K562 (cell line): Measurements from ENCODE around the gene HIRIP3. TPM values are rescaled to one million over a fixed set of nuclear protein-coding genes. Genes with fewer than 3 reads are reported as not detected.

Experiments
- CXXC5 ChIP-seq: fragments of 250-450 bp; sonication (Bioruptor Pico); IDR thresholded peaks from 2 replicates; pipeline ENCODE4 v1.8.0; 2022; ENCODE audit warnings: inconsistent platforms, mild to moderate bottlenecking, moderate library complexity
- EHMT2 ChIP-seq: fragments of 450-650 bp; IDR thresholded peaks from 2 replicates; pipeline ENCODE4 v1.6.1; 2018; ENCODE audit warnings: antibody characterized with exemption
- KLF13 ChIP-seq: fragments of 450-650 bp; IDR thresholded peaks from 2 replicates; pipeline ENCODE4 v1.6.1; 2016; ENCODE audit warnings: missing genetic modification characterization, low read depth, mild to moderate bottlenecking, missing compliant biosample characterization, moderate library complexity, borderline replicate concordance
- NEUROD1 ChIP-seq: fragments of 150-350 bp; IDR thresholded peaks from 2 replicates; pipeline ENCODE4 v1.6.1; 2014; ENCODE audit warnings: borderline replicate concordance, low read length, low read depth; ENCODE audit not compliant: partially characterized antibody
- NR2C2 ChIP-seq, 2 experiments: fragments of 200-800 bp in 1 of 2; sonication (Bioruptor generic) in 1 of 2; sonication (generic) in 1 of 2; formaldehyde crosslinking in 1 of 2; IDR thresholded peaks; 2 replicates each; pipeline versions ENCODE4 v1.6.1 to v1.8.0; 2016 to 2022; ENCODE audit warnings: mild to moderate bottlenecking in 1 of 2, missing compliant biosample characterization in 1 of 2, missing genetic modification characterization in 1 of 2, missing genetic modification reagents in 1 of 2
- SMAD3 ChIP-seq: fragments of 450-650 bp; formaldehyde crosslinking; conservative IDR thresholded peaks from 2 replicates; pipeline ENCODE4 v1.4.0; 2020; ENCODE audit warnings: mild to moderate bottlenecking
- TOE1 ChIP-seq, 2 experiments: fragments of 450-650 bp in 1 of 2; sonication (generic) in 1 of 2; formaldehyde crosslinking in 1 of 2; IDR thresholded peaks; 2 replicates each; pipeline versions ENCODE4 v1.7.1 to v1.8.0; 2016 to 2022; ENCODE audit warnings: borderline replicate concordance in 2 of 2, mild to moderate bottlenecking in 2 of 2, antibody characterized with exemption in 1 of 2, inconsistent platforms in 1 of 2, low read depth in 1 of 2, missing genetic modification reagents in 1 of 2, moderate library complexity in 1 of 2
- polyA plus RNA-seq, 8 experiments: library from polyadenylated mRNA; depleted of rRNA in 4 of 8; stranded (reverse) in 5 of 8; unstranded in 3 of 8; fragments of >200 nt; fragmentation: Nextera tagmentation in 2 of 8; fragmentation: Illumina TruSeq in 1 of 8; extraction: Ambion mirVana in 2 of 8; extraction: Trizol in 1 of 8; gene quantifications; 2 replicates each; pipeline versions ENCODE4 v1.2.1 to v1.2.3, GENCODE V29; 2011 to 2014; ENCODE audit warnings: inconsistent platforms in 1 of 8, missing spikeins in 1 of 8
- total RNA-seq, 7 experiments: library from RNA; depleted of rRNA in 6 of 7; stranded (reverse); fragments of >200 nt in 6 of 7; fragmentation: Illumina TruSeq in 2 of 7; extraction: Trizol in 2 of 7; gene quantifications; 2 replicates each; pipeline versions ENCODE4 v1.2.1 to v1.2.3, GENCODE V29; 2011 to 2021; ENCODE audit warnings: low replicate concordance in 1 of 7
- TF ChIP-seq, protein P1 (sequence below), 2 experiments: fragments of 200-800 bp in 1 of 2; sonication (Bioruptor generic) in 1 of 2; sonication (generic) in 1 of 2; formaldehyde crosslinking in 1 of 2; IDR thresholded peaks in 1 of 2; conservative IDR thresholded peaks in 1 of 2; 2 replicates each; pipeline versions ENCODE4 v1.5.0 to v1.6.1; 2016 to 2020; ENCODE audit warnings: missing compliant biosample characterization in 1 of 2, missing genetic modification characterization in 1 of 2, missing genetic modification reagents in 1 of 2
- TF ChIP-seq, protein P2 (sequence below), 2 experiments: IDR thresholded peaks; 2 replicates each; pipeline ENCODE4 v1.6.1; 2012; ENCODE audit warnings: improper control_type of control experiment in 2 of 2, low read depth in 2 of 2, low read length in 2 of 2, borderline replicate concordance in 1 of 2

The HIRIP3 gene
- total and polyA plus RNA-seq, 9 of the 15 experiments (the other 6 are each of a cell fraction or from before 2014, with no cell fraction given), result 3.3 to 38.2 (median 18.2) TPM

- TF ChIP-seq EHMT2 (no peak), SMAD3 (CRISPR knock-in tag) (peak; percentile 38; the same call in 1 of the 2 replicates), NR2C2 (CRISPR knock-in tag; IDR thresholded peaks at IDR 0.05) (no peak; the same call in 1 of the 2 replicates), NR2C2 (tag; IDR thresholded peaks at IDR 0.05) (0 out of 2 replicates have a peak, but pooled peaks have one; percentile 28), TOE1 (IDR thresholded peaks at IDR 0.05; ENCODE audit: borderline replicate concordance) (peak; percentile 34; the same call in 1 of the 2 replicates), TOE1 (CRISPR knock-in tag; IDR thresholded peaks at IDR 0.05; ENCODE audit: borderline replicate concordance, low read depth) (no peak), KLF13 (tag) (peak; percentile 41; the same call in 1 of the 2 replicates), CXXC5 (CRISPR knock-in tag) (peak; percentile 71), NEUROD1 (peak; percentile 24)
- TF ChIP-seq, protein P1, sequence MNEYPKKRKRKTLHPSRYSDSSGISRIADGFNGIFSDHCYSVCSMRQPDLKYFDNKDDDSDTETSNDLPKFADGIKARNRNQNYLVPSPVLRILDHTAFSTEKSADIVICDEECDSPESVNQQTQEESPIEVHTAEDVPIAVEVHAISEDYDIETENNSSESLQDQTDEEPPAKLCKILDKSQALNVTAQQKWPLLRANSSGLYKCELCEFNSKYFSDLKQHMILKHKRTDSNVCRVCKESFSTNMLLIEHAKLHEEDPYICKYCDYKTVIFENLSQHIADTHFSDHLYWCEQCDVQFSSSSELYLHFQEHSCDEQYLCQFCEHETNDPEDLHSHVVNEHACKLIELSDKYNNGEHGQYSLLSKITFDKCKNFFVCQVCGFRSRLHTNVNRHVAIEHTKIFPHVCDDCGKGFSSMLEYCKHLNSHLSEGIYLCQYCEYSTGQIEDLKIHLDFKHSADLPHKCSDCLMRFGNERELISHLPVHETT (CRISPR knock-in tag; conservative IDR thresholded peaks at IDR 0.05 in 1 of 2, IDR thresholded peaks at IDR 0.05 in 1 of 2), result peak in 1 of 2 experiments; percentile 93; a peak in 2 of 4 replicates
- TF ChIP-seq, protein P2, sequence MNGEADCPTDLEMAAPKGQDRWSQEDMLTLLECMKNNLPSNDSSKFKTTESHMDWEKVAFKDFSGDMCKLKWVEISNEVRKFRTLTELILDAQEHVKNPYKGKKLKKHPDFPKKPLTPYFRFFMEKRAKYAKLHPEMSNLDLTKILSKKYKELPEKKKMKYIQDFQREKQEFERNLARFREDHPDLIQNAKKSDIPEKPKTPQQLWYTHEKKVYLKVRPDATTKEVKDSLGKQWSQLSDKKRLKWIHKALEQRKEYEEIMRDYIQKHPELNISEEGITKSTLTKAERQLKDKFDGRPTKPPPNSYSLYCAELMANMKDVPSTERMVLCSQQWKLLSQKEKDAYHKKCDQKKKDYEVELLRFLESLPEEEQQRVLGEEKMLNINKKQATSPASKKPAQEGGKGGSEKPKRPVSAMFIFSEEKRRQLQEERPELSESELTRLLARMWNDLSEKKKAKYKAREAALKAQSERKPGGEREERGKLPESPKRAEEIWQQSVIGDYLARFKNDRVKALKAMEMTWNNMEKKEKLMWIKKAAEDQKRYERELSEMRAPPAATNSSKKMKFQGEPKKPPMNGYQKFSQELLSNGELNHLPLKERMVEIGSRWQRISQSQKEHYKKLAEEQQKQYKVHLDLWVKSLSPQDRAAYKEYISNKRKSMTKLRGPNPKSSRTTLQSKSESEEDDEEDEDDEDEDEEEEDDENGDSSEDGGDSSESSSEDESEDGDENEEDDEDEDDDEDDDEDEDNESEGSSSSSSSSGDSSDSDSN (IDR thresholded peaks at IDR 0.05; ENCODE audit: borderline replicate concordance in 1 of 2, low read depth in 2 of 2, low read length in 2 of 2), result 0 out of 4 replicates have a peak, but pooled peaks of 1 of the 2 experiments have one; percentile 52
Observed at GRCh38 chr16:29973384-29974246, 21.8 kb downstream of the HIRIP3 start, which contains the start of gene TAOK2 (continued).
